NOMO-1 treated with dmso at 0.1 percent for 144 hours (cell line): ENCODE measurements around the gene TAAR1.
A peak's percentile ranks its signal among the peaks of the same experiment; 100 is the strongest.
"Not testable (repeated sequence)": the region's sequence is repeated elsewhere in the genome, so short reads cannot be mapped to it uniquely, and the experiment has no call there.

ENCODE experiments used
- DNase-seq: peaks from one replicate; lab custom pipeline; 2025; ENCODE audit not compliant: unreplicated experiment; lab: John Stamatoyannopoulos, UW

Gene TAAR1

DNA sequence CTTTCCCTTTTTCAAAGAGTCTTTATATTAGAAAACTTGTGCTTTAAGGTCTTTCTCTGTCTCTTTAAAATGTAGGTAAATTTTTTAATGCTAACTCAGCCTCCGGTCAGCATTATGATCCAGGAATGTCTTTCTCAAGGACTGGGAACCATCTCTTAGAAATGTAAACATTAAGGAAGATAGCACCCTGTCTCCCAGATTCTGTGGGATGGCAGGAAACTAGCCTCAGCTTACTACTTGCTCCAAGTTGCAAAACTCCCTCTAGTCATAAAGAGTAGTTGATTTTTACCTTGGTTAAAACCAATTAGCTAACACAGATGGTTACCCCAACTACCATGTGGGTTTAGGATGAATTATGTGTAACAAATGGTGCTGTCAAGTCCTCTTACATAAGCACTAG, 4.7 kb upstream of the TAAR1 start:
- DNase-seq, result no peak

DNA sequence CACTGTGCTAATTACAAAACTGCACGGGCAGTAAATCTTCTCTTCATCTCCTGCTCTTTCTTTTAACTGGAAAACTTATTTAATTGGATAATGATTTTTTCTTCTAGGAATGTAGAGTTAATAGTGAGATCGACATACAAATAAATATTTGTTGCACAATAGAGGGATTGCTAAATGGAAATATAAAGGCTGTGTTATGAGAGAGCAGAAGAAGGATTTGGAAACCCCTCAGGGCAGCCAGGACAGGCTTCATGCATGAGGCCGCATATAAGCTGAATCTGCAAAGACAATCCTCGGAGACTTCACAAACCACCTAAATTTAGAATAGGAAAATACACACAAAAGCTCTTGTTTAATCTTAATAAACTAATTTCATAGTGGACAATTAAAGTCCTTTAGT, 2.9 kb upstream of the TAAR1 start:
- DNase-seq, result no peak

DNA sequence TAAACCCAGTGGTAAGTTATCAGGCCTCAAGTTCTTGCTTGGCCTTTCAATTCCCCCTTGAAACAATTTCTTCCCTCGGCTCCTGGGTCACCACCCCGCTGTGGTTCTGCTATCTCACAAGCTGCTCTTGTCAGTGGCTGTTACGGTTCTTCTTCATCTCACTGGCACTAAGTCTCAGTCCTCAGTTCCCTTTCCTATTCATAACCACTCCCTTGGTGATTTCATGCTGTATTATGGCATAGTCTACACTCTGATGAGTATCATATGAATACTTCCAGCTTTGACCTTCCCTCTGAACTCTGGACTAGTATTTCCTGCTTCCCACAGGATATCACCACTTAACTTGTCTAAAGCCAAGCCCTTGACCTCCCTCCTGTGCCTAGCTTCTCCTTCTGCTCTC, 7.9 kb downstream of the TAAR1 start:
- DNase-seq, result no peak

DNA sequence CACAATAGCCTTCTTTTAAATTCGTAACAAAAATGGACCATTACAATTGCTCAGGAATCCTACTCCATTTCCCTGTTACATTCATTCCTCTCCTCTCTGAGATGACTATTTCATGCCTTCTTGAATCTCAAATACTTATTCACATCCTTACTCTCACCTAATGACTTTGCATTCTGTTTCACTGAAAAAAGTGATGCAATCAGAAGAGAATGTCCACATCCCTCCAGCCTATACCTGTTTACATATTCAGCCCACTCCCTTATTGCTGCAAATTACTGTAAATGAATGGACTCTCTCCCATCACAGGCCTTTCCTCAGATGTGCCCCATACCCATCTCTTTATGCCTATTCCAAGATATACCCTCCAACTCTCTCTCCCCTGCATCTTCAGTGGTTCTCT, 8.6 kb downstream of the TAAR1 start:
- no peak for DNase-seq

DNA sequence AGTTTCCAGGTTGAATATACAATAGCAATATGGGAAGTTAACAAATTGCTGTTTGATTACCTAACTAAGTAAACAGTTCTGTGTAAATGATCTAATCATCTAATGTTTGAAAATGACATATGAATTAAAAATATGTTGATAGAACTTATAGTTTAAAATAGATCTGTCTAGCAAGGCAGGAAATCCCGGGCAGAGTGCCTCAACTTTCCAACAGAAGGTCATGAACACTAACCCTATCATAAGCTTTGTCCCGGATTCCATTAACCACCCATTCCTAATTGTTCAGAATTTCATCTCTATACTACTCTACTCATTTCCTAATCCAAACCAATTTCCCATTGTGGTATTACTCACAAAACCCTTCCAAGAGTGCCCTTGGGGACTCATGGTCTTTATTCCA, 10.2 kb downstream of the TAAR1 start:
- DNase-seq, result no peak

DNA sequence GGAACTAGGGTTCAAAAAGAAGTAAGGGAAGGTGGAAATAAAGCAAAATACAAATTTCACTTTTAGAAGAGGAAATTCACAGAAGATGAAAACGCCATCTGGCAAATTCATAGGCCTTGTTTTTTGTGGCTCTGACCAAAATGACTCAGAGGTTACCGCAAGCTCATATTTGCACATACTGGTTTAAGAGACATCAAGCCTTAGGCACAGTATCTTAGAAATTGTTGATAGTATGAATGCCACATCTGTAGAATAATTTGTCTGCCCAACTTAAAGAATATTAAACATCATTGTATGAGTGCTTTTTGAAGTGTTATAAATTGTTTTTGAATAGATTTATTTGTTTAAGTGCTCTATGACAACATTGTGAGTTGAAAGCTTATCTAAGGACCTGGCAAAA, 10.6 kb downstream of the TAAR1 start:
- peak; percentile 5 for DNase-seq

DNA sequence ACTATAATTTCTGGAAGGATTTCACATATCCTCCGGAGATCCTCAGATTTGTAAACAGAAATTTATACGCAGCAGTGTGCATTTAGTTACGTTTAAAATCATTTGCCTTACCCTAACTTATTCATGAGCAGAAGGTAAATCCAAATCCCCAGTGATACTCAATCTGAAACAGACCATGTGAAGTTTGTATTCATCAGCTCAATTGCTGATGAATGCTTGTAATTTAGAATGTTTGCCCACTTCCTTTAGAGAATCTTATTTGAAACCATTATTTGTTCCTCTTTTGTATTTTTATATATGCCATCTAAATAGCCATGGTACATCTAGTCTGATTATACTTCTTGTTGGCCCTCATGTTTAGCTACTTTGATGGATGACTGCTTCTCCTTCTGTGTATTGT, 15.4 kb downstream of the TAAR1 start:
- DNase-seq, result no peak

DNA sequence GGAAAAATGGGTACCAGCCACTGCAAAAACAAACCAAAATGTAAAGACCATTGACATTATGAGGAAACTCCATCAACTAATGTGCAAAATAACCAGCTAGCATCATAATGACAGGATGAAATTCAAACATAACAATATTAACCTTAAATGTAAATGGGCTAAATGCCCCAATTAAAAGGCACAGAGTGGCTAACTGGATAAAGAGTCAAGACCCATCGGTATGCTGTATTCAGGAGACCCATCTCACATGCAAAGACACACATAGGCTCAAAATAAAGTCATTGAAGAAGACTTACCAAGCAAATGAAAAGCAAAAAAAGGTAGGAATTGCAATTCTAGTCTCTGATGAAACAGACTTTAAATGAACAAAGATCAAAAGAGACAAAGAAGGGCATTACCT, 21.8 kb downstream of the TAAR1 start:
- DNase-seq, result not testable (repeated sequence)

DNA sequence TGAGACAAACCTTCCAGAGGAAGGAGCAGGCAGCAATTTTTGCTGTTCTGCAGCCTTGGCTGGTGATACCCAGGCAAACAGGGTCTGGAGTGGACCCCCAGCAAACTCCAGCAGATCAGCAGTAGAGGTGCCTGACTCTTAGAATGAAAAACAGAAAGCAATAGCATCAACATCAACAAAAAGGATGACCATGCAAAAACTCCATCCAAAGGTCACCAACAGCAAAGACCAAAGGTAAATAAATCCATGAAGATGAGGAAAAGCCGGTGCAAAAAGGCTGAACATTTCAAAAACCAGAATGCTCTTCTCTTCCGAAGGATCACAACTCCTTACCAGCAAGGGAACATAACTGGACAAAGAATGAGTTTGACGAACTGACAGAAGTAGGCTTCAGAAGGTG, 23.1 kb downstream of the TAAR1 start:
- DNase-seq, result not testable (repeated sequence)

DNA sequence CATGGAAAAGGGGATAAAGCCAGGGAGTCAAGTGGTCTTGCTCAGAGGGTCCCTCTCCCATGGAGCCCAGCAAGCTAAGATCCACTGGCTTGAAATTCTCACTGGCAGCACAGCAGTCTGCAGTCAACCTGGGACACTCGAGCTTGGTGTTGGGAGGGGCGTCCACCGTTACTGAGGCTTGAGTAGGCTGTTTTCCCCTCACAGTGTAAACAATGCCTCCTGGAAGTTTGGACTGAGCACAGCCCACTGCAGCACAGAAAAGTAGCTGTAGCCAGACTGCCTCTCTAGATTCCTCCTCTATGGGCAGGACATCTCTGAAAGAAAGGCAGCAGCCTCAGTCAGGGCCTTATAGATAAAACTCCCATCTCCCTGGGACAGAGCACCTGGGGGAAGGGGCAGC, 23.7 kb downstream of the TAAR1 start:
- DNase-seq, result not testable (repeated sequence)

DNA sequence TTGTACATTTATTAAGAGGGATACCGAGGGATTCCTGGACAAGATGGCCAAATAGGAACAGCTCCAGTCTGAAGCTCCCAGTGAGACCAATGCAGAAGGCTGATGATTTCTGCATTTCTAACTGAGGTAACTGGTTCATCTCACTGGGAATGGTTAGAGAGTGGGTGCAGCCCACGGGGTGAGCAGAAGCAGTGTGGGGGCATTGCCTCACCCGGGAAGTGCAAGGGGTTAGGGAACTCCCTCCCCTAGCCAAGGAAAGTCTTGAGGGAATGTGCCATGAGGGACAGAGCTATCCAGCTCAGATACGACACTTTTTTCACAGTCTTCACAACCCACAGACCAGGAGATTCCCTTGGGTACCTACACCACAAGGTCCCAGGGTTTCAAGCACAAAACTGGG, 24.2 kb downstream of the TAAR1 start:
- DNase-seq, result no peak

DNA sequence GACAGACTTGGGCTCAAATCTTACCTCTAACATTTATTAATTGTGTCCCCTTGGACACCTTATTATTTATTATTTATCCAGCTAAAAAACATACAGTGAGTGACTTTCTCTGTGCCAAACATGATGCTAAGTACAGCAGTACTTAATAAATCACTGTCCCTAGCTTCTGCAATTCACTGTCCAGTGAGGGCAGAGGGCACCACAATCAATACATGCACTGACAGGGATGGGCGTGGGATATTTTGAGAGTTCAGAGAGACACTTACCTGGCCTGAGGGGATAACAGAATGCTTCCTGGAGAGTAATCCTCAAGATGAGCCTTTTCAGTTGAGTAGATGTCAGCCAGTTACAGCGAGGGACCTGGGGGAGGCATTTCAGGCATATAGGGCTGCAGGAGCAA, 25.6 kb downstream of the TAAR1 start:
- DNase-seq, result no peak

DNA sequence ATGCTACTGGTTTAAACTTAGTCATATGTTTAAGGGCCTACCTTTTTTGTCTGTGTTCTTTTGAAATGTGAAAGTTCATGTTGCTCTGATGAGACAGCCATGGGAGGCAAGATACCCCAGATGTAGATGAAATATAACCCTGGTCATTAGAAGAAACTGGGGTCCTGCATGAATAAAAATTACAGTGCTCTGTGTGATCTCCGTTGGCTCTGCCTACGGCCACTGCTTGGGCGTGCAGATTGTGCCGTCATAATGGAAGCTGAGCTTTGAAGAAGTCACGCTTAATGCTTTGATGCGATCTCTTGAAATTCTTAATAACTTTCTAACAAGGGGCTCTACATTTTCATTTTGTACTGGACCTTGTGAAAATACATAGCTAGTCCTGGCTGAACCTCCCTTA, 34.8 kb downstream of the TAAR1 start, which contains the start of gene TAAR2:
Gene TAAR2, minus strand, starts transcription at position 101 of the 400 bp plus-strand sequence. Its CDS starts 0 bp downstream, at position 101.
- DNase-seq, result no peak

DNA sequence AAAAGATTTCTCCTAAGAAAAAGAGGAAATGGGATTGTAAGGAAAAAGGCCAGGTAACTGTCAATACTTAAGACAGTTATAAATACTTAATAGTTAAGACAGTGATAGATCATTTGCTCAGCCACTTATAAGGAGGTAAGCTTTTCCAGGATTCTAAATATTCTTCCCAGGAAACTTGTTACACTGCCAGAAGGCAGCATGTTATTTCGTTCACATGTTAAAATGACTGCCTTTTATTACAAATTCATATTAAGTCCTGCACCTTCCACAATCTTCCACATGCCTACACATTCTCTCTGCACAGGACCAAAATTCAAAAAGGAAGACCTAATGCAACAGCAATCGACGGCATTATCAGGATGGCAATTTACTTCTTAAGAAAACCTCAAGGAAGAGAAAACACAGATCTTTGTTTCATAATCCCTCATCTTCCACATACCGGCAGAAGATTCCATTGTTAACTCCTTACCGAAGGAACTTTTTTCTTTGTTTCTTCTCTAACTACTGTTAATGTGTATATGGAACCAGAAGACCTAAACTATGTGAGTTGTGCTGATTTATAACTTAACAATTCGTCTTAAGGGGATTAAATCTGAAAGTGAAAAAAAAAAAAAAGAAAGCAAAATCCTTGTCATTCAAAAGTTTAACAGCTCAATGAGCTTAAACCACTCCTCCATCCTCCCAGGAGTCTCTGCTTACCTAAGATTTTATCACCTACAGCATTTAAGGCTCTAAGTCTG, 35.7 kb downstream of the TAAR1 start:
- no peak for DNase-seq

DNA sequence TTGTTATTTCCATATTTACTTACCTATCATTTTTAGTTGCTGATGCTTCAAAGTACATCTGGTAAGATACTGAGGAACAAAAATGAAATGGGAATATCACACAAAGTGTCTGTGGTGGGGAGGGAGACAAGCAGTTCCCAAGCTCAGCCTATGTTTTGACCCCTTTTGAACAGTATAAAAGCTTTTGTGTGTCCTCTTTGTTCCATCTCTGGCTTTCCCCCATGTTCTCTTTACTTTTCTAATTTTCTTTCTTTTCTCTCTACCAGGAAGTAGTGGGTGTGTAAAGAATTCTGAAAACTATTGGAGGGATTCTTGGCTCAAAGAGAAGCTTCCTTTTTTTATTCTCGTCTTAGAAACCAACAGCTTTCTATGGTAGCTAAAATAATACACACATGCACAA, 42.3 kb downstream of the TAAR1 start:
- DNase-seq, result no peak

DNA sequence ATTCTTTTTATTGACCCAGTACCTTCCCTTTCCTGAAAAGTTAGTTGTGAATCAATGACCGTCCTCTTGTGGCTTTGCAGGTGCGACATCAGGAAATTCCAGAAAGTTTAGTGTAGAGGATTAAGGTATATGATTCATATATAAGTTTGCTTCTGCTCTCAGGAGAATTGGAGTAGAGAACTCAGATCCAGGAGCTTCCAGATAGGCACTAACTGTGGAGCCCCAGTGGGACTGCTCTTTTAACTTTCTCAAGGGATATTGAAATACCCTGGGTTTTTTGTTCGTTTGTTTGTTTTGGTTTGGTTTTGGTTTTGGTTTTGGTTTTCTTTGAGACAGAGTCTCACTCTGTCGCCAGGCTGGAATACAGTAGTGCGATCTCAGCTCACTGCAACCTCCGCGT, 44.4 kb downstream of the TAAR1 start:
- no peak for DNase-seq

DNA sequence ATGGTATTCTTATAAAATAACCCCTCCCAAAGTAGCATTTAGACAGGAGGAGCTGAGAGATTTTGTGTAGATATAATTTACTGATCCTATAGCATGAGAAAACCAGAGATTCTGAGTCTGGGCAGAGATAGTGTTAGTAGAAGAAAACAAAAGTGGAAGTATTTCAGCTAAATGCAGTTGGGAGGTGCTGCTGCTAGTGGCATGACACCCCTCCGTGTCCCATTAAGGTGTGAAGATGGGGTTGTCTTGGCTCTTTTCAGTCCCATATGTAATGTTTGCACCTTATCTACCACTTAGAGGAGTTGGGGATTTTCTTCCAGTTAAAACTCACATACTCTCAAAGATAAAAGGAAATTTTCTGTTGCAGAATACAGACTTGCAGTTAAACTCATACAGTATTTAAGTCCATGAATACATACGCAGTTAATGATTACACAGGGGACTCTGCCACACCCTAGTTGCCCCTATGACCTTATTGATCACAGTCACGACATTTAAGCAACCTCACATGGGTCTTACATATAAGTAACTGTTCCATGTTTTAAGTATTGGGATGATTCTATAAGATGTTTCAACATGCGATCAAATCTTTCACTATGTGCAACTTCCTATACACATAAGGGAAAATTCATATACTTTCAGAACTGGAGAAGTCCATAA, 46.4 kb downstream of the TAAR1 start:
- DNase-seq, result no peak

DNA sequence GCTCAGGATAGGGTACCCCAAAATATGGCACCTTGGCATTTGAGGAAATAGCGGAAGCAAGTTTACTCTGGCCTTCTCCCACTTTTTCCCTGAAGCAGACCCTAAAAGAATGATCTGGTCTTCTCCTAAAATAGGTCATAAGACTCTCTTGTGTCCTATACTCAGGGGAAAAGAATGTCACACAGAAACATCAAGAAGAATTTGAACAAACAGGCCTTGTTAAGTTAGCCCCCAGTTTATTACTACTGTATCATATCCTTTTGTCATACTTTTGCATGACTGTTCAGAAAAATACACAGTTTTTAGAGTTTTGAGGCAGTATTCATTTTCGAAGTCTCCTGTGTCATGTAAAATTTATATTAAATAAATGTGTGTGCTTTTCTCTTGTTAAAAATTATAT, 47.4 kb downstream of the TAAR1 start:
- no peak for DNase-seq

DNA sequence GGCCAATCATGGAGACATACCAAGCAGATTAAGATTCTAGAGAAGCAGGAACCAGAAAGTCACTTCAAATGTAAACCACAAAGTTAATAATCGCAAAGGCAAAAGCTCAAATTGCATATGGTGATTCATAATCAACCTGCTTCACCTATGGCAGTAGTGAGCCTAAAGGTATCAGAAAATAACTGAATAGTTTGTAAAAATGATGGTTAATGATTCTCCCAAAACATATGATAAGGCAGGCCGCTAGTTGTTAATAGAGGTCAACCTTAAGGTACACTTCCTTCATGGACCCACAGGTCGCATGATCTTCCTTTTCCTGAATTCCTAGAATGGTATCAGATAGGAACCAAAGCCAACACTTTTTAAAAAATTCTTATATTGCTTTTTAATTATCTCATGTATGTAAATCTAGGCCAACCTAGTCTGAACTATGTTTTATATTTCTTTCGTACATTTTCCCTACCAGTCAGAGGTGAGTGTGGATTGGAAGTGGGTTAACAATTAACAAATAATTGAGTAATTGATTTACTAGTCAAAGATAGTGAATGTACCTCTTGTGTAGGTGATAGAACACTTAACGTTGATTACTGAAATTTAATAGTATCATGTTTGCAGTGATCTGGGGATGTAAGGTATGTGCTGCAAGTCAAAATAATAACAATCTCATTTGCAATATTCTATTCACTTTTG, 51.3 kb downstream of the TAAR1 start:
- DNase-seq, result no peak

DNA sequence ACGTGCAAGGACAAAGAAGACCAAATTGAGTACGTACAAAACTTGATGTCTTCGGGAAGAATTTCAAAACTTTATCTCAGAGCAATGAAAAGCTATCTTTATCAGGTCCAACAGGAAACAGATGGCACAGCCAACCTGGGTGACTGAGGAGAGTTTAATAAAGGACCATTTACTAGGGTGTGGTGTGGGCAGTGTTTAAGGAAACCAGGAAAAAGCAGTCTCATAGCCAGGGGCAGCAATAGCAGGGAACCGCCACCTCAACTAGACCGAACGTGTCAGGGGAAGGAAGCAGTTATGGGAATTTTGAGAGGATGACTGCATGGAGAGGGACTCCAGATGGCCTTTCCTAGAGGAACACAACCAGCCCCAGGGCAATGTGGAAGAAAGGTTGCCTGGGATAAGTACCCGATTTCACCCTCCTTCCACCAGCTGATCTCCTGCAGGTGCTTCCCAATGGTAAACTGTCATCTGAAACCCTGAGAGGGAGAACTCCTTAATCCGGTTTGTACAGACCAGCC, 54.3 kb downstream of the TAAR1 start:
- no peak for DNase-seq

DNA sequence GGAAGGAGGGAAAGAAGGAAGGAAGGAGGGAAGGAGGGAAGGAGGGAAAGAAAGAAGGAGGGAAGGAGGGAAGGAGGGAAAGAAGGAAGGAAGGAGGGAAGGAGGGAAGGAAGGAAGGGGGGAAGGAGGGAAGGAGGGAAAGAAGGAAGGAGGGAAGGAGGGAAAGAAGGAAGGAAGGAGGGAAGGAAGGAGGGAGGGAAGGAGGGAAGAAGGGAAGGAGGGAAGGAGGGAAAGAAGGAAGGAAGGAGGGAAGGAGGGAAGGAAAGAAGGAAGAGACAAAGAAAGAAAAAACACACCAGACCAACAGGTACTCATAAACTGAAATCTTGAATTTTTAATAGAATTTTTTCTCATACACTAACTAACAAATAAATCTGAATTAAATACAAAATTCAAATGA, 58.1 kb downstream of the TAAR1 start:
- not testable (repeated sequence) for DNase-seq

DNA sequence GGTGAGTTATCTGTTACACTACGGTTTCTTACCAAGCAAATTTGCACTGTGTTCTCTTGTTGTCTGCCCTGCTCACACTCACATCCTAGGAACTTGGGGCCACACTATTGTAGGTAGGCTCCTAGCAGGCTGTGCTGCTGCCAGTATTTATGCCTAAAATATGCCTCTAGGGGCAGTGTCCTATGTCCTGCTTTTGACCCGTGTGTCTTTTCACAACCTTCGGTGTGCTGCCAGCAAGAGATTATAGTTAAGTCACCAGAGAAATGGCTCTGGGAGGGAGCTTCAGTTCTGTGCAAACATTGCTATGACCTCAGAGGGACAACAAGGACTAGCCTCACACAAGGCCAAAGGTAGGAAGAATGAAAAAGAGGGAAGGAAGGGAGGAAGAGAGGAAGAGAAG, 60.5 kb downstream of the TAAR1 start:
- peak; percentile 3 for DNase-seq
